SK-N-MC (cell line): ENCODE measurements around the gene RINT1.

Source experiments
- EZH2 ChIP-seq: fragments of 200-600 bp; sonication (generic); IDR thresholded peaks from one replicate; pipeline ENCODE4 v1.6.1; 2017; ENCODE audit warnings: antibody characterized with exemption
- POLR2AphosphoS5 ChIP-seq: IDR thresholded peaks from 2 replicates; pipeline ENCODE4 v1.6.1; 2012; ENCODE audit warnings: mild to moderate bottlenecking, low read depth, low read length, borderline replicate concordance

DNA sequence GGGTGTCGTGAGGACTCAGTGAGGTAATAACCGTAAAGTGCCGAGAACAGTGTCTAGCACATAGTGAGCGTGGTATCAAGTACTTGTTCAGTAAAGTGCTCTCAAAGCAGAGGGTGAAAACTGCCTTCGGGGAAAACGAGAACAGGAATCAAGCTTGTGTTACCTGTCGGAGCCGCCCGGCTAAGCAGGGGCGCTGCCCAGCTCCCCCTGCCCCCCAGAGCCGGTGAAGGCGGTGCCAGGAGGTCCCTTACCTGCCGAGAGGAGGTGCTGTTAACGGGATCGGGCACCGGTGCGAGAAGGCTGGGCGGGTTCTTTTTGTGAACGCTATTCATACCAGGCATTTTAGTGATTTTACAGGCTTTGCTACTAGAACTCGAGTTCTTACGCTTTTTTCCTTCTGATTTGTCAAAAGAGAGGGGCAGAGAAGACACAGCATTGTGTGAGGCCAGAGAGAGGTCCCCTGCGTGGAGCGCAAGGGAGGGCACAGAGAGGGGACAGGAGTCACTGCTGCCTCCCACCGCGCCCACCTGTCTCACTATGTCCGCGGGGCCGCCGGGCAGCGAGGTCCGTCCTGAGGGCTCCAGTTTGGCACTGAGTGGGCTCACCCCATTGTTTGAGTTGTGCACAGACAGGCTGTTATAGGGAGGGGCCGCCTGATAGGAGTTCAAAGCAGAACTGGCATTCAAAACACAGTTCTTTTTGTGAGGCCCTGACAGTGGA is 81.8 kb downstream of the RINT1 start:
- TF ChIP-seq POLR2AphosphoS5 = no peak
- no peak for TF ChIP-seq EZH2
